Smooth muscle cell (in vitro differentiated cells): ENCODE results near the gene TMEM120A. TPM values are rescaled to one million over a fixed set of nuclear protein-coding genes. Genes with fewer than 3 reads are reported as not detected.

ENCODE experiments used
- DNase-seq: peaks from one replicate; lab custom pipeline; 2025; ENCODE audit not compliant: unreplicated experiment; lab: John Stamatoyannopoulos, UW
- H2AFZ ChIP-seq: fragments of 200-600 bp; sonication (generic); 2 replicates; pipeline ENCODE4 v1.6.0; 2016; ENCODE audit warnings: antibody characterized with exemption, low read depth, mild to moderate bottlenecking
- H3F3A ChIP-seq: fragments of 200-600 bp; sonication (generic); 2 replicates; pipeline ENCODE4 v1.6.0; 2017; ENCODE audit warnings: antibody characterized with exemption, low read depth
- H3K27ac ChIP-seq: fragments of 200-600 bp; sonication (generic); 2 replicates; pipeline ENCODE4 v1.5.1; 2016; ENCODE audit warnings: low read depth, mild to moderate bottlenecking
- H3K27me3 ChIP-seq: fragments of 200-600 bp; sonication (generic); 2 replicates; pipeline ENCODE4 v1.6.1; 2016; ENCODE audit warnings: low read depth, mild to moderate bottlenecking
- H3K36me3 ChIP-seq: fragments of 200-600 bp; sonication (generic); 2 replicates; pipeline ENCODE4 v1.5.1; 2016; ENCODE audit warnings: low read depth
- H3K4me1 ChIP-seq: fragments of 200-600 bp; sonication (generic); 2 replicates; pipeline ENCODE4 v1.5.1; 2016; ENCODE audit warnings: low read depth
- H3K4me2 ChIP-seq: fragments of 200-600 bp; sonication (generic); 2 replicates; pipeline ENCODE4 v1.6.0; 2016; ENCODE audit warnings: mild to moderate bottlenecking
- H3K4me3 ChIP-seq: fragments of 200-600 bp; sonication (generic); 2 replicates; pipeline ENCODE4 v1.5.1; 2016; ENCODE audit warnings: mild to moderate bottlenecking
- H3K79me2 ChIP-seq: fragments of 200-600 bp; sonication (generic); 2 replicates; pipeline ENCODE4 v1.6.0; 2016; ENCODE audit warnings: low read depth, mild to moderate bottlenecking
- H3K9ac ChIP-seq: fragments of 200-600 bp; sonication (generic); 2 replicates; pipeline ENCODE4 v1.6.0; 2016; ENCODE audit warnings: low read depth
- H3K9me3 ChIP-seq: fragments of 200-600 bp; sonication (generic); replicated peaks from 2 replicates; pipeline ENCODE4 v1.5.1; 2016; ENCODE audit warnings: low read depth
- H4K20me1 ChIP-seq: fragments of 200-600 bp; sonication (generic); 2 replicates; pipeline ENCODE4 v1.6.0; 2016; ENCODE audit warnings: low read depth
- CTCF ChIP-seq: fragments of 200-600 bp; sonication (generic); IDR thresholded peaks from 2 replicates; pipeline ENCODE4 v1.5.1; 2017; ENCODE audit warnings: borderline replicate concordance, mild to moderate bottlenecking, antibody characterized with exemption; ENCODE audit not compliant: insufficient read depth, poor library complexity, severe bottlenecking
- WGBS: methylation state at CpG from one replicate; pipeline ENCODE4 v1.1.7; 2016; ENCODE audit warnings: low lambda C conversion rate; 5-methylcytosine and 5-hydroxymethylcytosine counted together
- polyA plus RNA-seq: library from polyadenylated mRNA; unstranded; fragments of >200 nt; fragmentation: Nextera tagmentation; extraction: Ambion mirVana; gene quantifications from 2 replicates; pipeline ENCODE4 v1.2.1, GENCODE V29; 2016
- total RNA-seq: library from RNA; depleted of rRNA; stranded (reverse); fragments of >200 nt; gene quantifications from 2 replicates; pipeline ENCODE4 v1.2.3, GENCODE V29; 2014

The TMEM120A gene
- total and polyA plus RNA-seq, 2 experiments from 2014 or later = 20.3 to 37.2 TPM

GRCh38 chr7:75950111-75950681 lies 44.2 kb downstream of the TMEM120A start:
- Histone ChIP-seq H3K9me3 (no peaks in the 10 kb centered on the region), H3K27me3 (no peaks in the 10 kb centered on the region), H3K4me1 (no peaks in the 10 kb centered on the region), H3K9ac (no peak overlapping the region), H3F3A (no peaks in the 10 kb centered on the region), H2AFZ (no peak overlapping the region), H4K20me1 (peaks cover 19% of the 10 kb centered on the region), H3K27ac (peak overlapping the region; percentile 29), H3K36me3 (no peaks in the 10 kb centered on the region), H3K79me2 (peaks cover 8% of the 10 kb centered on the region), H3K4me3 (no peak overlapping the region), H3K4me2 (no peak overlapping the region)
- DNase-seq = no peak
- 93% methylated on average over 15 of the region's 15 CpGs for WGBS
- TF ChIP-seq CTCF = no peak

- H3K4me2 ChIP-seq = no peak overlapping the region
- H3K9me3 ChIP-seq = no peaks in the 10 kb centered on the region
- H4K20me1 ChIP-seq = peaks cover 19% of the 10 kb centered on the region
- peaks cover 8% of the 10 kb centered on the region for H3K79me2 ChIP-seq
- H3K4me1 ChIP-seq = no peaks in the 10 kb centered on the region
- H2AFZ ChIP-seq = no peak overlapping the region
- H3K27me3 ChIP-seq = no peaks in the 10 kb centered on the region
- peaks cover 3% of the 10 kb centered on the region for H3F3A ChIP-seq
- no peak for DNase-seq
- no peak overlapping the region for H3K4me3 ChIP-seq
- H3K27ac ChIP-seq = no peak overlapping the region
- H3K36me3 ChIP-seq = no peaks in the 10 kb centered on the region
- 95% methylated on average over 9 of the region's 9 CpGs for whole genome bisulfite sequencing
- no peak overlapping the region for H3K9ac ChIP-seq
- TF ChIP-seq CTCF = no peak
Measured at GRCh38 chr7:75948179-75948578, 46.2 kb downstream of the TMEM120A start.

- Histone ChIP-seq H3K36me3 (no peaks in the 10 kb centered on the region), H3K27me3 (no peaks in the 10 kb centered on the region), H3K4me2 (no peak overlapping the region), H3K9me3 (no peaks in the 10 kb centered on the region), H3F3A (peaks cover 3% of the 10 kb centered on the region), H3K4me1 (no peaks in the 10 kb centered on the region), H3K79me2 (peaks cover 8% of the 10 kb centered on the region), H3K9ac (no peak overlapping the region), H2AFZ (no peak overlapping the region), H3K4me3 (no peak overlapping the region), H3K27ac (peak overlapping the region; percentile 21), H4K20me1 (peaks cover 25% of the 10 kb centered on the region)
- TF ChIP-seq CTCF = no peak
- DNase-seq = no peak
- WGBS = 86% methylated on average over 8 of the region's 8 CpGs
Measured at GRCh38 chr7:75946207-75946855, 48.1 kb downstream of the TMEM120A start.
